H1 (cell line): ENCODE results near the gene HLA-DRB1. TPM values are rescaled to one million over a fixed set of nuclear protein-coding genes. Genes with fewer than 3 reads are reported as not detected.

Experiments
- BCL11A ChIP-seq, 2 experiments: IDR thresholded peaks; one replicate each; pipeline ENCODE4 v1.6.1; 2011; ENCODE audit warnings: low read depth in 2 of 2, low read length in 2 of 2, mild to moderate bottlenecking in 2 of 2
- CREB1 ChIP-seq: IDR thresholded peaks from 2 replicates; pipeline ENCODE4 v1.6.1; 2012; ENCODE audit warnings: inconsistent platforms
- TAF1 ChIP-seq: IDR thresholded peaks from 2 replicates; pipeline ENCODE4 v1.6.1; 2011; ENCODE audit warnings: mild to moderate bottlenecking, low read depth, low read length
- TCF12 ChIP-seq: IDR thresholded peaks from 2 replicates; pipeline ENCODE4 v1.6.1; 2011; ENCODE audit warnings: low read depth, mild to moderate bottlenecking, low read length
- polyA plus RNA-seq, 7 experiments: library from polyadenylated mRNA; depleted of rRNA in 3 of 7; stranded (reverse) in 5 of 7; unstranded in 2 of 7; fragments of >200 nt in 5 of 7; fragments of 200-250 nt in 2 of 7; gene quantifications; 1 replicate in 5 of 7; 2 replicates in 1 of 7; 4 replicates in 1 of 7; pipeline versions ENCODE4 v1.2.1 to v1.2.3, GENCODE V29; 2011 to 2013; ENCODE audit warnings: missing spikeins in 2 of 7, mixed read lengths in 2 of 7
- total RNA-seq: library from RNA; stranded (reverse); fragmentation: NEBNext Ultra II Directional; extraction: Animal tissue kit (Norgen Biotek cat#: 25700); gene quantifications from 2 replicates; pipeline ENCODE4 v1.2.1, GENCODE V29; 2021
- TF ChIP-seq, protein P1 (sequence below), 3 experiments: IDR thresholded peaks; 1 replicate in 2 of 3; 2 replicates in 1 of 3; pipeline versions ENCODE4 v1.5.1 to v1.6.1; 2011; ENCODE audit warnings: low read length in 3 of 3, mild to moderate bottlenecking in 3 of 3, inconsistent platforms in 2 of 3, low read depth in 1 of 3, moderate library complexity in 1 of 3; ENCODE audit not compliant: insufficient read depth in 1 of 3; ENCODE audit errors: control extremely low read depth in 1 of 3
- TF ChIP-seq, protein P2 (sequence below): IDR thresholded peaks from 2 replicates; pipeline ENCODE4 v1.6.1; 2012; ENCODE audit warnings: inconsistent platforms

Gene HLA-DRB1
- total and polyA plus RNA-seq, 2 of the 8 experiments (the other 6 are each of a cell fraction or from before 2014, with no cell fraction given) = 6.7 to 7.5 TPM

DNA sequence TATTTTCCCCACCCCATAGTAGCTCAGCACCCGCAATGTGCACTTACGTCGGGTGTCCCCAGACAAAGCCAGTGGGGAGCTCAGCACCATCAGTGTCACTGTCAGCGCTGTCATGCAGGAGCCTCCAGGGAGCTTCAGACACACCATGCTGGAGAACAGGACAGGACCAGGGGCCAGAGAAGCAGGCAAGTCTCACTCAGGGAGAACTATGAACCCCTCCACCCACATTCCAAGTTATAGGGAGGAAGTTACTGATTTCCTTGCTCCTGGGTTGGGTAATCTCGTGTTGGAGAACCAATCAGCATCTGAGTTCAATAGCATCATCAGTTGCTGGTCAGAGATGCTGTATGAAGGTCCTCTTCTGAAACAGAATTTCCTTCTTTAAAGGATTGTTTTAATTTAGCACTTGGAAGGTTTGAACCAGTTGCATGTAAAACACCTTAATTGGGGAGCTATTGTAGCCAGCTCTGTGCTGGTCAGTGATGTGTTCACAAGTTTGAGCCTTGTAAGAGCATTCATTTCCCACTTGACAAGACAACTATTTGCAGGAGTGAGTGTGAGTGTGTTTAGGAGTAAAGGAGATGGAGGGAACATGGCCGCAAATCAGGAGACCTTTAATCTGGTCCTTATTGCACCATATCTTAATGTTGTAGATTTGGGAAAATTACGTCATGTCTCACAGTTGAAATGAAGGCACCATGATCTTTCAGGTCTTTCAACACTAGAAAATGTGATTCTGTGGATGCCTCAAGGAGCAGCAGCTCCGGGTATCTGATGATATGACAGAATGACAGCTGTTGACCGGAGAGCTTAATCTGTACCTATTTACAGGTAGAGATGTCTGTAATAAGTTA is at the start of gene HLA-DRB1 (continued):
- TF ChIP-seq, protein P1, sequence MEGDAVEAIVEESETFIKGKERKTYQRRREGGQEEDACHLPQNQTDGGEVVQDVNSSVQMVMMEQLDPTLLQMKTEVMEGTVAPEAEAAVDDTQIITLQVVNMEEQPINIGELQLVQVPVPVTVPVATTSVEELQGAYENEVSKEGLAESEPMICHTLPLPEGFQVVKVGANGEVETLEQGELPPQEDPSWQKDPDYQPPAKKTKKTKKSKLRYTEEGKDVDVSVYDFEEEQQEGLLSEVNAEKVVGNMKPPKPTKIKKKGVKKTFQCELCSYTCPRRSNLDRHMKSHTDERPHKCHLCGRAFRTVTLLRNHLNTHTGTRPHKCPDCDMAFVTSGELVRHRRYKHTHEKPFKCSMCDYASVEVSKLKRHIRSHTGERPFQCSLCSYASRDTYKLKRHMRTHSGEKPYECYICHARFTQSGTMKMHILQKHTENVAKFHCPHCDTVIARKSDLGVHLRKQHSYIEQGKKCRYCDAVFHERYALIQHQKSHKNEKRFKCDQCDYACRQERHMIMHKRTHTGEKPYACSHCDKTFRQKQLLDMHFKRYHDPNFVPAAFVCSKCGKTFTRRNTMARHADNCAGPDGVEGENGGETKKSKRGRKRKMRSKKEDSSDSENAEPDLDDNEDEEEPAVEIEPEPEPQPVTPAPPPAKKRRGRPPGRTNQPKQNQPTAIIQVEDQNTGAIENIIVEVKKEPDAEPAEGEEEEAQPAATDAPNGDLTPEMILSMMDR (IDR thresholded peaks at IDR 0.05; ENCODE audit: control extremely low read depth in 1 of 3, insufficient read depth in 1 of 3, low read depth in 1 of 3, low read length in 3 of 3) = no peak
- TF ChIP-seq TCF12 (no peak), TAF1 (no peak), BCL11A (IDR thresholded peaks at IDR 0.05; ENCODE audit: low read depth in 2 of 2, low read length in 2 of 2) (no peak), CREB1 (peak; percentile 65; the same call in 1 of the 2 replicates)
- TF ChIP-seq, protein P2, sequence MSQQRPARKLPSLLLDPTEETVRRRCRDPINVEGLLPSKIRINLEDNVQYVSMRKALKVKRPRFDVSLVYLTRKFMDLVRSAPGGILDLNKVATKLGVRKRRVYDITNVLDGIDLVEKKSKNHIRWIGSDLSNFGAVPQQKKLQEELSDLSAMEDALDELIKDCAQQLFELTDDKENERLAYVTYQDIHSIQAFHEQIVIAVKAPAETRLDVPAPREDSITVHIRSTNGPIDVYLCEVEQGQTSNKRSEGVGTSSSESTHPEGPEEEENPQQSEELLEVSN = no peak
